NCI-H82 treated with DMSO at 0.1 percent for 48 hours (cell line): Measurements from ENCODE around the gene SLC66A1.

ENCODE experiments used
- DNase-seq: peaks from one replicate; lab custom pipeline; 2025; ENCODE audit not compliant: unreplicated experiment; lab: John Stamatoyannopoulos, UW

SLC66A1 gene

GRCh38 chr1:19375631-19376400, 63.7 kb downstream of the SLC66A1 start:
- DNase-seq, result no peak

DNA sequence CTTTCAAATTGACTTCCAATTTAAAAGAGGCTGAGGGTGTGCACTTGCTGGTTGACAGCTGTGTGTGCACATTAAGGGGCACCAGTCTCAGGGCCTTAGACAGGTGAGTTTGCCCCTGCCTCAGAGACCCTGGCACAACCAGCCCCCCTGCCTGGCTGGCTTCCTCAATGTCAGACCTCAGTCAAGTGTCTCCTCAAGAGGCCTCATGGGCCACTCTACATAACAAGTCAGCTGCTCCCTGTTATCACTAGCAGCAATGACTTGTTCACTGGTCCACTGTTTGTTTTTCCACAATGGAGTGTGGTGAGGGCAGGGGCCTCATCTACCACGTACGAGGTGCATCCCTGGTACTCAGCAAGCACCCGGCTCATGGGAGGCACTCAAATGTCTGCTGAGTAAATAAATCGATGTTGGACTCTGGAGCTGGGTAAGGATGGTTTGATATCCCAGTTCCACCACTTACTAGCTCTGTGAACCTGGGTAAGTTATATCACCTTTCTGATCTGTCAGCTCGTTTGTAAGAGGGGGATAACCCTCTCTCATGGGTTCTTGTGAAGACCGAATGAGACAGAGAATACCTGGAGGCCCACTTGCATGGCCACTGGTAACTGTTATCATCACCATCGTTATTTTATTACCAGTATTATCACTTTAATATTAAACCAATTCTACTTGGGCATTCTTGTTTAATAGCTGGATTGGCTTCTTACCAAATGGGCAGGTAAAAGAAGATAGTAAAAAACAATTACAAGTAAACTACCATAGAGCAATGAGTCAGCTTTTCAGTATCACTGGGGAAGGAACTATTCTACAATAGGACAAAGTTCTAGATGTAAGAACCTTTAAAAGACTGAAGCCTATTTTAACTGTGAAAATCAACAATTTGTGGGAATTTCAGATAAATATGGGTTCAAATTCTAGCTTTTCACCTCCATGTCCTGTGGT, 64.6 kb downstream of the SLC66A1 start:
- no peak for DNase-seq

GRCh38 chr1:19377812-19378718, 65.9 kb downstream of the SLC66A1 start:
- DNase-seq, result no peak
